ENCODE measurements around the gene RNU4-1.

- TF ChIP-seq JUNB (IDR thresholded peaks at IDR 0.05) (no peak), ATF3 (IDR thresholded peaks at IDR 0.05; ENCODE audit: borderline replicate concordance, extremely low read depth, low read depth, low read length) (no peak), POLR2A (IDR thresholded peaks at IDR 0.05; ENCODE audit: low read depth, low read length) (no peak), EZH2 (IDR thresholded peaks at IDR 0.05; ENCODE audit: borderline replicate concordance, control insufficient read depth, low read depth, low read length) (no peak), LARP7 (IDR thresholded peaks at IDR 0.05) (0 out of 2 replicates have a peak, but pooled peaks have one; percentile 4), CHD1 (IDR thresholded peaks at IDR 0.05; ENCODE audit: low read depth, low read length) (no peak), ZSCAN29 (IDR thresholded peaks at IDR 0.05) (no peak), POLR2AphosphoS5 (IDR thresholded peaks at IDR 0.05; ENCODE audit: low read length) (no peak), HDGF (IDR thresholded peaks at IDR 0.05) (no peak), SMC3 (IDR thresholded peaks at IDR 0.05; ENCODE audit: borderline replicate concordance, low read length) (no peak), CTCF (IDR thresholded peaks at IDR 0.05 in 2 of 3, conservative IDR thresholded peaks at IDR 0.05 in 1 of 3; ENCODE audit: control insufficient read depth in 2 of 3, extremely low read depth in 1 of 3, insufficient read depth in 1 of 3, low read depth in 3 of 3, low read length in 3 of 3) (no peak), SPI1 (IDR thresholded peaks at IDR 0.05; ENCODE audit: borderline replicate concordance, insufficient read depth, low read depth, low read length) (no peak)
- TF ChIP-seq, protein P1, sequence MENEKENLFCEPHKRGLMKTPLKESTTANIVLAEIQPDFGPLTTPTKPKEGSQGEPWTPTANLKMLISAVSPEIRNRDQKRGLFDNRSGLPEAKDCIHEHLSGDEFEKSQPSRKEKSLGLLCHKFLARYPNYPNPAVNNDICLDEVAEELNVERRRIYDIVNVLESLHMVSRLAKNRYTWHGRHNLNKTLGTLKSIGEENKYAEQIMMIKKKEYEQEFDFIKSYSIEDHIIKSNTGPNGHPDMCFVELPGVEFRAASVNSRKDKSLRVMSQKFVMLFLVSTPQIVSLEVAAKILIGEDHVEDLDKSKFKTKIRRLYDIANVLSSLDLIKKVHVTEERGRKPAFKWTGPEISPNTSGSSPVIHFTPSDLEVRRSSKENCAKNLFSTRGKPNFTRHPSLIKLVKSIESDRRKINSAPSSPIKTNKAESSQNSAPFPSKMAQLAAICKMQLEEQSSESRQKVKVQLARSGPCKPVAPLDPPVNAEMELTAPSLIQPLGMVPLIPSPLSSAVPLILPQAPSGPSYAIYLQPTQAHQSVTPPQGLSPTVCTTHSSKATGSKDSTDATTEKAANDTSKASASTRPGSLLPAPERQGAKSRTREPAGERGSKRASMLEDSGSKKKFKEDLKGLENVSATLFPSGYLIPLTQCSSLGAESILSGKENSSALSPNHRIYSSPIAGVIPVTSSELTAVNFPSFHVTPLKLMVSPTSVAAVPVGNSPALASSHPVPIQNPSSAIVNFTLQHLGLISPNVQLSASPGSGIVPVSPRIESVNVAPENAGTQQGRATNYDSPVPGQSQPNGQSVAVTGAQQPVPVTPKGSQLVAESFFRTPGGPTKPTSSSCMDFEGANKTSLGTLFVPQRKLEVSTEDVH (IDR thresholded peaks at IDR 0.05; ENCODE audit: low read depth, partially characterized antibody) = no peak
Observed at GRCh38 chr12:120266180-120266870, 26.7 kb downstream of the RNU4-1 start.

Data from GM12878 (cell line).